Ectodermal cell (in vitro differentiated cells): ENCODE measurements around the gene SOS1.
"Not testable (repeated sequence)": the region's sequence is repeated elsewhere in the genome, so short reads cannot be mapped to it uniquely, and the experiment has no call there.

Source experiments
- H3K27ac ChIP-seq: 2 replicates; pipeline ENCODE4 v1.7.0; 2013; ENCODE audit warnings: mild to moderate bottlenecking, low read depth, low read length; ENCODE audit not compliant: insufficient read depth, poor library complexity, severe bottlenecking
- H3K27me3 ChIP-seq: 2 replicates; pipeline ENCODE4 v1.7.0; 2013; ENCODE audit warnings: mild to moderate bottlenecking, low read length; ENCODE audit not compliant: insufficient read depth, control insufficient read depth, poor library complexity, severe bottlenecking
- H3K36me3 ChIP-seq: one replicate; pipeline ENCODE4 v1.7.0; 2013; ENCODE audit warnings: low read length; ENCODE audit not compliant: control insufficient read depth, insufficient read depth
- H3K4me1 ChIP-seq: one replicate; pipeline ENCODE4 v1.7.0; 2013; ENCODE audit warnings: low read length; ENCODE audit not compliant: control insufficient read depth, insufficient read depth
- H3K4me3 ChIP-seq: 2 replicates; pipeline ENCODE4 v1.7.0; 2013; ENCODE audit warnings: low read depth, low read length, control low read depth; ENCODE audit not compliant: insufficient read depth
- H3K9me3 ChIP-seq: 2 replicates; pipeline ENCODE4 v1.7.0; 2013; ENCODE audit warnings: mild to moderate bottlenecking, low read length, moderate library complexity; ENCODE audit not compliant: control insufficient read depth
- WGBS, 2 experiments: methylation state at CpG; one replicate each; pipeline ENCODE4 v1.1.7; 2013; ENCODE audit warnings: missing lambda C conversion rate in 2 of 2; 5-methylcytosine and 5-hydroxymethylcytosine counted together

The SOS1 gene

DNA sequence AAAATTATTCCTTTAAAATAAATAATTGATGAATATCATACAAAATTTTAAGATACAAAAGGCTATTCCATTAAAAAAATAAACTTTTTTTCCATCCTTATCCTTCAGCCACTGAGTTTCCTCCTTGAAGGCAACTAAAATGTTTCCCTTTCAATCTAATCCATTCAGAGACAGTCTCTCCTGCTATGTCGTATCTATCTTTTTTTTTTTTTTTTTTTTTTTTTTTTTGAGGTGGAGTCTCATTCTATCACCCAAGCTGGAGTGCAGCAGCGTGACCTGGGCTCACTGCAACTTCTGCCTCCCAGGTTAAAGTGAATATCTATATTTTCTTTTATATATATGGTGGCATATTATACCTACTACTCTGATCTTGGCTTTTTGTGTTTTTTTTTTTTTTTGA lies 31.7 kb upstream of the SOS1 start:
- Histone ChIP-seq H3K4me1 (no peaks in the 10 kb centered on the region), H3K4me3 (no peak overlapping the region)
- 100% methylated on average over 1 of the region's 2 CpGs for WGBS, 2 experiments

DNA sequence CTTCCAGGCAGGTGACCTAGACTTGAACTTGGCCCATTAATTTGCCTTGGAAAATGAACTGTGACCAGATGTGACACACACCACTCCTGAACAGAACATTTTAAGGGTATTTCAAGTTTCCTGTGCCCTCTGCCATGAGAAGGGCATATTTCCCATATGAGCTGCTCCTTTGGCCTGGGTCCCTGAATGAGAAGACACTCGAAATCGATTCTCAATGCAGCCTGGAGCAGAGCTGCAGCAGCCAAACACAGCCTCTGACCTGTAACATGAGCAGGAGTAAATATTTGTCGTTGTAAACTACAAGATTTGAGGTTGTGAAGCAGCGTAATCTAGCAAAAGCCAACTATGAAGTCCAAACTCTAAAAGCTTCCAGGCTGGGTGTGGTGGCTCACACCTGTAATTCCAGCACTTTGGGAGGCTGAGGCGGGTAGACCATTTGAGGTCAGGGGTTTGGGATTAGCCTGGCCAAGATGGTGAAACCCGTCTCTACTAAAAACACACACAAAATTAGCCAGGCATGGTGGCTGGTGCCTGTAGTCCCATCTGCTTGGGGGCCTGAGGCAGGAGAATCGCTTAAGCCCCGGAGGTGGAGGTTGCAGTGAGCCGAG lies 30.1 kb upstream of the SOS1 start:
- Histone ChIP-seq H3K4me3 (no peak overlapping the region), H3K4me1 (no peaks in the 10 kb centered on the region), H3K27ac (no peak overlapping the region), H3K9me3 (no peaks in the 10 kb centered on the region), H3K27me3 (no peaks in the 10 kb centered on the region), H3K36me3 (no peaks in the 10 kb centered on the region)
- 83 to 85% methylated on average over 9 of the region's 9 CpGs for WGBS, 2 experiments

More for the DNA sequence above, 31.7 kb upstream of the SOS1 start:
- Histone ChIP-seq H3K9me3 (no peaks in the 10 kb centered on the region), H3K27ac (no peak overlapping the region), H3K27me3 (no peaks in the 10 kb centered on the region), H3K36me3 (no peaks in the 10 kb centered on the region)

DNA sequence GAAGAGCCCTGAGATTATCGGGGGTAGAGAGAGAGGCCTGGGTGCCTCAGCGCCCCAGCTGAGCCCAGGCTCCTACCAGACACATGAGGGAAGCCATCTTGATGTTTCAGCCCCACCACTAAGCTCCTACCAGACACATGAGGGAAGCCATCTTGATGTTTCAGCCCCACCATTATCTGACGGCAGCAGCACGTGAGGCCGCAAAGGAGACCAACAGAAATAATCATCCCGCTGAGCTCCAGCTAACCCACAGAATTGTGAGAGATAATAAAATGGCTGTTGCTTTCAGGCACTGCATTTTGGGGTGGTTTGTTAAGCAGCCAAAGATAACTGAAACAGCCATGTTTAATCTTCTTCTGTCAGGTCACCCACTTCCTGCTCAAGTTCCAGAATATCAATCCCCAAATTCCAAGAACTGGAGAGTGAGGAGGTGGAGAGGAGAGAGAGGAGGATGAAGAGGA lies 29.3 kb upstream of the SOS1 start:
- 95 to 96% methylated on average over 6 of the region's 6 CpGs for WGBS, 2 experiments
- no peak overlapping the region for H3K4me3 ChIP-seq

DNA sequence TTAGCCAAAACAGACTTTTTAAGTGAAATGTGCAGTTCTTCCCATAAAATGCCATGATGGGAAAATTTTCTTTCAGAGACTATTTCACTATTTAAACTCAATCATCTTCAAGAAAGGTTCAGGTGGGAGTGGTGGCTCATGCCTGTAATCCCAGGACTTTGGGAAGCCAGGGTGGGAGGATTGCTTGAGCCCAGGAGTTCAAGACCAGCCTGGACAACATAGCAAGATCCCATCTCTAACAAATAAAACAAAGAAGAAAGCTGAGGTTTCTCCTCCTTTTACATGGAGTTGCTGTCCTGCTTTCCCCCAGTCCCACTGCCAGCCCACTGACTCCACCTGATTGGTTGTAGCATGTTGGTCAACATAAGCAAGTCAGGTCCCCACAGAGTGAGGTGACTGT lies 25.8 kb upstream of the SOS1 start:
- no peak overlapping the region for H3K27ac ChIP-seq
- no peaks in the 10 kb centered on the region for H3K9me3 ChIP-seq
- no peaks in the 10 kb centered on the region for H3K27me3 ChIP-seq
- H3K4me1 ChIP-seq, result no peaks in the 10 kb centered on the region
- H3K36me3 ChIP-seq, result no peaks in the 10 kb centered on the region
- no peak overlapping the region for H3K4me3 ChIP-seq

More for the DNA sequence above, 29.3 kb upstream of the SOS1 start:
- Histone ChIP-seq H3K27ac (no peak overlapping the region), H3K9me3 (no peaks in the 10 kb centered on the region), H3K27me3 (no peaks in the 10 kb centered on the region), H3K36me3 (no peaks in the 10 kb centered on the region), H3K4me1 (no peaks in the 10 kb centered on the region)

DNA sequence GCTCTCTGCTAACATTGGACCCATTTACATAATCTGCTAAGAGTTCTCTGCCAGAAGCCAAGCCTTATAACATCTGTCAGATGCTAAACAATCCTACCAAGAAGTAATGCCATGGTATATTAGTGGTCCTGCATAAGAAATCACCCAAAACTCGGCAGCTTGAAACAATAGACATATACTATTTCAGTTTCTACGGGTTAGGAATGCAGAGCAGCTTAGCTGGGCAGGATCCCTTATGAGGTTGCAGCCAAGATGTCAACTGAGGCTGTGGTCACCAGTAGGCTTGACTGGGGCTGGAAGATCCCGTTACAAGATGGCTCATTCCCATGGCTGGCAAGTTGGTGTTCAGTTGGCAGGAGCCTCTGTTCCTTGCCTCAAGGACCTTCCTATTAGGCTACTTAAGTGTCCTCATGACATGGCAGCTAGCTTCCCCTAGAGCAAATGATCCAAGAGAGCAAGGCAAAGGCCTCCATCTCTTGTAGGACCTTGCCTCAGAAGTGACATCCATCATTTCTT lies 25.1 kb upstream of the SOS1 start:
- H3K36me3 ChIP-seq, result no peaks in the 10 kb centered on the region
- H3K27me3 ChIP-seq, result no peaks in the 10 kb centered on the region
- H3K4me1 ChIP-seq, result no peaks in the 10 kb centered on the region
- 92 to 94% methylated on average over 3 of the region's 3 CpGs for WGBS, 2 experiments
- no peaks in the 10 kb centered on the region for H3K9me3 ChIP-seq
- H3K4me3 ChIP-seq, result no peak overlapping the region
- no peak overlapping the region for H3K27ac ChIP-seq

DNA sequence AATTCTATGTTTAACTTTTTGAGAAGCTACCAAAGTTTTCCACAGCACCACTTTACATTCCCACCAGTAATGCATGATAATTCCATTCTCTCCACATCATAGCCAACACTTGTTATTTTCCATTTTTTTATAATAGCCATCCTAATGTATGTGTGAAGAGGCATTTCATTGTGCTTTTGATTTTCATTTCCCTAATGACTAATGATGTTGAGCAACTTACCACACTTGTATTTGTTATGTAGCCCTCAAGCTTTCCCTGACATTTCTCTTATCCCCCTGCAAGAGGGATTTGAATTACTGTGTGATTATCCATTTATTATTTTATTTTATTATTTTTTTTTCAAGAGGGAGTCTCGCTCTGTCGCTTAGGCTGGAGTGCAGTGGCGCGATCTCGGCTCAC lies 23.6 kb upstream of the SOS1 start:
- H3K4me3 ChIP-seq, result no peak overlapping the region
- H3K27ac ChIP-seq, result no peak overlapping the region
- WGBS, 2 experiments, result 80 to 88% methylated on average over 5 of the region's 5 CpGs
- no peaks in the 10 kb centered on the region for H3K9me3 ChIP-seq
- no peaks in the 10 kb centered on the region for H3K36me3 ChIP-seq
- no peaks in the 10 kb centered on the region for H3K27me3 ChIP-seq
- H3K4me1 ChIP-seq, result no peaks in the 10 kb centered on the region

DNA sequence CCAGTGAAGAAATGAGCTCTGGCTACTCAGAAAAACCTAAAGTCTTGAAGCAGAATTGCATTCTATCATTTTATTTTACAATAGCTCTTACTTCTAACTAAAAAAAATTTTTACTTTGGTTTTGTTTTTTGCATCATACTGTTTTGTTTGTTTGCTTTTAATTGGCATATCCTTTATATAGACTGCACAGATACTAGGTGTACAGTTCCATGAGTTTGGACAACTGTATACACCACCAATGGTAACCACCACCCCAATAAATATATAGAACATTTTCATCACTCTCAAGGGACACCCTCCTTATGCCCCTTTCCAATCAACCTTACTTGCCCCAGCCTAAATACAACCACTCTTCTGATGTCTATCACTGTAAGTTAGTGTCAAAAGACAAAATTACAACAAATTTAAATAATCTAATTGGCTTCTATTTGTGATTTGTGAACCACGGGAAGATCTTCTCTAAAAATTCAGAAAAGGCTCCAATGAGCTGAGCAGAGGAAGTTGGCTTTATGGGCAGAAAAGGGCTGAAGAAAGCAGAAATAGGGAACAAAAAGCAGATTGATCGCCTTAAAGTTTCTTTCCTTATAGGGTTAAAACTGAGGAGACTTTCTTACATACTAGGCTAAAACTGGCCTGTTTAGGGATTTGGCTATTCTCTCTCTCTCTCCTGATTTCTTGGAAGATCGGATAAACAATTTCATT lies 22.2 kb upstream of the SOS1 start:
- Histone ChIP-seq H3K4me1 (no peaks in the 10 kb centered on the region), H3K36me3 (no peaks in the 10 kb centered on the region), H3K4me3 (no peak overlapping the region), H3K27ac (no peak overlapping the region), H3K9me3 (no peaks in the 10 kb centered on the region), H3K27me3 (no peaks in the 10 kb centered on the region)
- WGBS, 2 experiments, result 95 to 100% methylated on average over 3 of the region's 3 CpGs

DNA sequence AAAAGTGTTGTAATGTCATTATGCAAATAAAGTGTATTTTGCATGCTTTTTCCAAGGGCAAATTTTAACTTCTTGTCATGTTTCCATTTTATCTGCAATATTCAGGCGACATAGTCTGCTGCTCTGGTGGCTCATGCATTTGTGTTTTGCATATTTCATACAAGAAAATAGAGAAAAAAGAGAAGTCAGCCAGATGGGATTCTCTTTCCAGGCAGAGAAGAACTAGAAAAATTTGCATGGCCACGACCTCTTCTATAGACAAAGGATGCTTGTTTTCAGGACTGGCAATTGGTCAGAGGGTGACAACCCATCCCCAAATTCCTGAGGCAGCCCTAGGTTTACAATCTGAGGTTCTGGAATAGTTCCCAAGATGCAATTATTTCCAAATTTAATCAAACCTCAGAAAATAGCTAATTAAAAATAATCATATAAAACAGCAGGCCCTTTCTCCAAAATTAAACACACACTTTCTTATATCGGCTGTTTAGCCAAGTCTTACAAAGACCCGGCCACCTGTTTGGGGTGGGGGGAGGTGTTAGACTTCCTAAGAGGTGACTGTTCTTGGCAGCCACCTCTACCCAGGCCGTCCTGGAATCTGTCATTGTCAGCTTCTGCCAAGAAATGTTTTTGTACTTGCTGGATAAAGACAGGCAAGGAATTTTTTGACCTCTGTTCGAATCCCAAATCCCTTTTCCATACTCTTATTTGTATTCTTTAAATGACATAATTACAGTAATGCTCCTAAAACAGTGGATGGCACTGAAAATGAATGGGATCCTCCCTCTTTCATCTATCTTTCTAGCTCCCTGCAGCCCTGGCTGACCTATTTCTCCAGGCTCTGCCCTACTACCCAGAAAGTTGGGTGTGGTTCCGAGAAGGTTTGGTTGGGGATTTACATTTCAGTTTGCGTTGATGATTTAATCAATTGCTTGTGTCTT lies 20.8 kb upstream of the SOS1 start:
- no peaks in the 10 kb centered on the region for H3K27me3 ChIP-seq
- no peak overlapping the region for H3K4me3 ChIP-seq
- no peaks in the 10 kb centered on the region for H3K36me3 ChIP-seq
- H3K4me1 ChIP-seq, result no peaks in the 10 kb centered on the region
- H3K9me3 ChIP-seq, result no peaks in the 10 kb centered on the region
- H3K27ac ChIP-seq, result no peak overlapping the region
- 77 to 80% methylated on average over 6 to 8 of the region's 8 CpGs for WGBS, 2 experiments

DNA sequence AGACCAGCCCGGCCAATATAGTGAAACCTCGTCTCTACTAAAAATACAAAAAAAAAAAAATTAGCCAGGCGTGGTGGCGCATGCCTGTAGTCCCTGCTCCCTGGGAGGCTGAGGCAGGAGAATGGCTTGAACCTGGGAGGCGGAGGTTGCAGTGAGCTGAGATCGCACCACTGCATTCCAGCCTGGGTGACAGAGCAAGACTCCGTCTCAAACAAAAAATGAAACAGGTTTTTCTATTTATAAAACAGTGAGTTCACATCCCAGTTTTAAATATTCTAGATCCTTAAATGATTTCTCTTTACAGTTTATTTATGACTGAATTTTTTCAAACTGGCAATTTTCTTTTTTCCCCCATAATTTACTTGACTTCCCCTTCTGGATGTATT lies 20.1 kb upstream of the SOS1 start:
- H3K9me3 ChIP-seq, H3K27ac ChIP-seq, H3K4me1 ChIP-seq, H3K27me3 ChIP-seq, H3K36me3 ChIP-seq, H3K4me3 ChIP-seq: not testable (repeated sequence)
- 89 to 97% methylated on average over 6 to 7 of the region's 7 CpGs for WGBS, 2 experiments

DNA sequence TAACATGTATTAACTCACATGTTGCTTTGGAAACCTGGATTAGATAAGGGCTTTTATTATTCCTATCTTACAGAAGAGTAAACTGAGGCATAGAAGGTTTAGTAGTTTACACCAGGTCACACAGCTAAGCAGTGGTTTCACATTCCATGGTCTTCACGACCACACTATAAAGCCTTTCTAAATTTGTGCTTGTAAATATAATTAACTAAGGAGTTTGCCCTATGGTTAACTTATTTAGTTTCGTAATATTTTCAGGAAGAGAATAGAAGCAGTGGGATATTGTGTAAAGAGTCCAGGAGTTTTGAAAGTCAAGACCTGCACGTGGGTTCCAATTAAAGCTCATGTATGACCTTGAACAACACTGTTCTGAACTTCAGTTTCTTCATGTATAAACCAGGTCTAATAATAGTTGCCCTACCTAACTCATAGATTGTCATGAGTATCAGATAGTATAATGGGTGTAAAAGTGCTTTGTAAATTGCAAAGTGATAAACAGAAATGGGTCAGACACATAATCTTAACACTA lies 19.5 kb upstream of the SOS1 start:
- Histone ChIP-seq H3K36me3 (no peaks in the 10 kb centered on the region), H3K4me3 (no peak overlapping the region), H3K4me1 (no peaks in the 10 kb centered on the region), H3K27me3 (no peaks in the 10 kb centered on the region), H3K9me3 (no peaks in the 10 kb centered on the region), H3K27ac (no peak overlapping the region)
- 93 to 94% methylated on average over 2 to 3 of the region's 3 CpGs for WGBS, 2 experiments
